Stimulated activated CD4-positive, alpha-beta T cell treated with anti-CD3 and anti-CD28 coated beads, Interleukin-1b, Interleukin-23, amount 100 ng/mL, for 24 hours (primary cell): Measurements from ENCODE around the gene BOLA3.
"Not testable (repeated sequence)": the region's sequence is repeated elsewhere in the genome, so short reads cannot be mapped to it uniquely, and the experiment has no call there.

ENCODE experiments used
- DNase-seq, 4 experiments: peaks; one replicate each; pipeline ENCODE4 v3.0.0-alpha.2; 2020; ENCODE audit warnings: low read depth in 4 of 4, low spot score in 1 of 4

BOLA3 gene, protein sequence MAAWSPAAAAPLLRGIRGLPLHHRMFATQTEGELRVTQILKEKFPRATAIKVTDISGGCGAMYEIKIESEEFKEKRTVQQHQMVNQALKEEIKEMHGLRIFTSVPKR

GRCh38 chr2:74147727-74148456 is at the start of gene BOLA3:
BOLA3 (minus strand) TSS chr2:74147912; CDS start chr2:74147874, 38 bp downstream.
- DNase-seq = peak; percentile 57 to 88 (median 71)

- DNase-seq = no peak
Measured at GRCh38 chr2:74197049-74197448, 49.3 kb upstream of the BOLA3 start.

DNA sequence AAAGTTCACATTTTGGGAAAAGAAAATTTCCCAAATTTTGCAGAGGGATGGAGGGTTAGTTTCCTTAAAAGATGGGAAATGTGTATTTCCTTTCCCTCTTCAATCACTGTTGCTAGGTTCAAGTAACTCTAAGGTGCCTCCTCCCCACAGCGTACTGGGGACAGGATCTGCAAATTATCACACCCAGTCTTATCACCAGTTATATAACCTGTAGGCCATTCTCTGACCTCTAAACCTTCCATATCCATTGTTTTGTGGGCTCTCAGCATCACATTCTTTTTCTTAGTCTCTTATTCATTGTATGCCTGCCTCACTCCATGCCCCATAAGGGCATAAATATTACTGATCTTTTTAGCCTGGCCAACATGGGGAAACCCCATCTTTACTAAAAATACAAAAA is 47.1 kb upstream of the BOLA3 start:
- no peak for DNase-seq

DNA sequence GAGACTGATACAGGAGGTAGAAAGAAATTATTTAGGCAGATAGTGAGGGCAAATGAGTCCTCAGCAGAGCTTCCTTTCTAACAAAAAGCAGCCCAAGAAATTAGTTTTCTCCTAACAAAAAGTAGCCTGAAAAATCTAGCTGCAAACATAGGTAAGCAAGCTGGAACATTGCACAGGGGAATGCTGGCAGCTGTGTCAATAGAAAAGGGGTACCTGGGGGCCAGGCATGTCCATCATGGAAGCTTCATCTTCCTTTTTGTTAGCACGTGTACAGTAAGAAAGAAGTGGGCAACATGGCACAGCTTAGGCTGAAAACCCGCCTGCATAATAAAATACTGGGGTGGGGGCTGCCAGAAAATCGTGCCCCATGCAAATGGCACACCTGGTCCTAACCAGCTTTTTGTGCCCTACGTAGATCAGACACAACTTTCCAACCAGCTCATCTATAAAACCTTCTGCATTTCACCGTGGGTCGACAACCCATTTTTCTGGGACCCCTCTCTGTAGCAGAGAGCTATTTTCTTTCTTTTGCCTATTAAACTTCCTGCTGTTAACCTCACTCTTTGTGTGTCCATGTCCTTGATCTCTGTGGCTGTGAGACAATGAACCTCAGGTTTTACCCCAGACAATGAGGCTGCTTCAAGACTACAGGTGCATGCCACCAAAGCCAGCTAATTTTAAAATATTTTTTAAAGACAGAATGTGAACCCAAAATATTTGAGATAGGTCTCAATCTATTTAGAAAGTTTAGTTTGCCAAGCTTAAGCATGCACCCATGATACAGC is 44.1 kb upstream of the BOLA3 start:
- DNase-seq = no peak

DNA sequence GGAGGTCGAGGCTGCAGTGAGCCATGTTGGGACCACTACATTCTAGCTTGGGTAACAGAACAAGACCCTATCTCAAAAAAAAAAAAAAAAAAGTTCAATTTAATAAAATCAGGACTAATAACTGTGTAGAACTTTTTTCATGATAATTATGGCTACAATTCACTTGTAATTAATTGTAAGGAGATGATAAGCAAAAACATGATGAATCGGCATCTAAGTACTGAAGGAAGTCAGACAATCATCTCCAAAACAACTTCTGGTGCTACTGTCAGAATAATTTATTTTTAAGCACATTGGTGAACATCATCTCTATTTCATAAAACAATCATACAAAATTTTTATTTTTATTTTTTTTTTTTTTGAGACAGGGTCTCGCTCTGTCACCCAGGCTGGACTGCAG is 41.0 kb upstream of the BOLA3 start:
- no peak for DNase-seq

GRCh38 chr2:74188018-74188601 is 40.4 kb upstream of the BOLA3 start:
- DNase-seq = no peak

GRCh38 chr2:74186706-74187105 is 39.0 kb upstream of the BOLA3 start:
- not testable (repeated sequence) for DNase-seq

DNA sequence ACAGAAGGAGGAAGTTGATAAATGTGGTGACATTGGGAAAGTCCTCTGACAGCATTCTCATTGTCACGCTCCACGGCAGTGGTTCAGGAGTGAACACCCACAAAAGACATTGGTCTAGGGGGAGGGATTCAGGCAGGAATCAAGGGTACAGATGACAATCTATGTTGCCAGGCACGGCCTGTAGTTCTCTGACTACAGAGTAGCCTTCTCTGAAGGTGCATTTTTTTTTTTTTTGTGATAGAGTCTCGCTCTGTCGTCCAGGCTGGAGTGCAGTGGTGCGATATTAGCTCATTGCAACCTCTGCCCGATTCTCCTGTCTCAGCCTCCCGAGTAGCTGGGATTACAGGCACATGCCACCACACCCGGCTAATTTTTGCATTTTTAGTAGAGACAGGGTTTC is 38.3 kb upstream of the BOLA3 start:
- DNase-seq = no peak

DNA sequence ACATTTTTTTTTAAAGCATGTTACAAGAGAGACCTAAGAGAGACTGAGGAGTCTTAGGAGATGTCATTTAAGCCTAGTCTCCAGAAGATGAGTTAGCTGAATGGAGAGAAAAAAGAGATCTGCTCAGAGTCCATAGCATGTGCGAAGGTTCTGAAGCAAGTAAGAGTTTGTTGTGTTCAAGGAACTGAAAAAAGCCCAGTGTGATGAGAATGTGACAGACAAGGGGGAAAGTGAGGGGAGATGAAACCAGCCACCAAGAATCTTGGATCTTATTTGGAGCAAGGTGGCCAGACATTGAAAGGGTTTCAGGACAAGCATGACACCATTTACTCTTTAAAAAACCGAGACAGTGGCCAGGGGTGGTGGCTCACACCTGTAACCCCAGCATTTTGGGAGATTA is 36.2 kb upstream of the BOLA3 start:
- no peak for DNase-seq

DNA sequence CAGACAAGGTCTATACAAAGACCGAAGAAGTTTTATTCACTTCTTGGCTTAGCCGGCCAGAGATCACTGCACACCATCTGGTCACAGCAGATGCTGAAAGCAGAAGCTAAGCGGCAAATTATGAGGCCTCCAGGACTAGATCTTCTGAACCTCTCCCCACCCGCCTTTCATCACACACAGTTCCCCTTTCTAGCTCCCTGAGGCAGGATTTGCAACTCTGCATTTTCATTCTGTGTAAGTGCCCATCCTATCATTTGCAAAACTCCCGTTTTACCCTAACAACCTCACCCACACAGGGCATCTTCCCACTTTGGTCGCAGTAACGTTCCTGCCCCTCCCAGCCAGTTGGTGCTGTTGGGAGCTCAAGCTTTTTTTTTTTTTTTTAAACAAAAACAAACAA is 34.0 kb upstream of the BOLA3 start:
- no peak for DNase-seq

DNA sequence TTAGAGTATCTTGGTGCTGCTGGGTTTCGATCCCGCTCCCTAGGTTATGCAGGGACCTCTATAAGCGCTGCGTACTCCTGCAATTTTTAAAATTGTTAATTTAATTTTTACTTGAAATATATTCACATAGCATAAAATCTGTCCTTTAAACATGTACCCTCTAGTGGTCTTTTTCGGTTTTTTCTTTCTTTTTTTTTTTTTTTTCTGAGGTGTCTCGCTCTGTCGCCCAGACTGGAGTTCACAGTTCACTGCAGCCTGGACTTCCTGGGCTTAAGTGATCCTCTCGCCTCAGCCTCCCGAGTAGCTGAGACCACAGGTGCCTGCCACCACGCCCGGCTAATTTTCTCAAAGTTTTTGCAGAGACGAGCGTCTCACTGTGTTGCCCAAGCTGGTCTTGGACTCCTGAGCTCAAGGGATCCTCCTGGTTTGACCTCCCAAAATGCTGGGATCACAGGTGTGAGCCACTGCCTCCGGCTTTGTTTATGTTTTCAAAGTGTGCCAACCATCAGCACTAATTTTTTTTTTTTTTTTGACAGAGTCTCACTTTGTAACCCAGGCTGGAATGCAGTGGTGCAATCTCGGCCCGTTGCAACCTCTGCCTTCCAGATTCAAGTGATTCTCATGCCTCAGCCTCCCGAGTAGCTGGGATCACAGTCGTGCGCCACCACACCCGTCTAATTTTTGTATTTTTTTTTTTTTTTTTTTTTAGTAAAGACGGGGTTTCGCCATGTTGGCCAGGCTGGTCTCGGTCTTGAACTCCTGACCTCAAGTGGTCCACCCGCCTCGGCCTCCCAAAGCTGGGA is 31.6 kb upstream of the BOLA3 start:
- DNase-seq = no peak

- DNase-seq = peak; percentile 83 to 97 (median 92)
Measured at GRCh38 chr2:74178211-74179062, 30.7 kb upstream of the BOLA3 start, which contains the start of gene MOB1A. MOB1A (minus strand) TSS chr2:74178879; CDS start chr2:74178674, 205 bp downstream.

DNA sequence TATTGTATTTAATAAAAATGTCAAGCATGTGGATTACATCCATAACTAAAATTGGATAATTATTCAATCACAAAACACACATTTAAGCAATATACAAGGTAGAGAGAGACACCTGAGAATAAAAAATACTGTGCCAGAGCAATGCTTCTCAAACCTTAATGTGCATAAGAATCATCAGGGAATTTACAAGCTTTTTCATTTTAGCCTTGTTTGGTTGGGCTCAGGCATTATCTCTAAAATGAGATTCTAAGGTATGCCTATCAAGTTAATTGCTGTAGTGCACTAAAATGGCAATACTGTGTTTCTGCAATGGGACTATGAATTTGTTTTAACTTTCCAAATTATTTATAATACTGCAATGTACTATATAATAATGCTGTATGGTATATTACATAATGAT is 30.0 kb upstream of the BOLA3 start:
- no peak for DNase-seq

GRCh38 chr2:74174909-74175308 is 27.2 kb upstream of the BOLA3 start:
- no peak for DNase-seq

DNA sequence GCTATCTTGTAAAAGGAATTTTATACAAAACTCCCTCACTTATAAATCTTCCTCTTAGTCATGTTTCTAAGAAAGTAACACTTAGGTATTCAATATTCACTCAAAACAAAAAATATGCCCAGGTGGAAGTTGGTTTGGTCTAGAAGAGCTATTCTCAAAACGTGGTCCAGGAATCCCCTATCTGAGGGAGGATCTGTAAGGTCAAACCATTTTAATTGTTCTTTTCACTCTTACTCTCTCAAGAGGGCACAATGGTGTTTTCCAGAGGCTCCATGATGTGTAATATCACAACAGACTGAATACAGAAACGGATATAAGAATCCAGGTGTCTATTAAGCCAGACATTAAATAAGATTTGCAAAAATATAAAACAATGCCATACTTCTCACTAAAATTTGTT is 21.0 kb upstream of the BOLA3 start:
- DNase-seq = no peak

DNA sequence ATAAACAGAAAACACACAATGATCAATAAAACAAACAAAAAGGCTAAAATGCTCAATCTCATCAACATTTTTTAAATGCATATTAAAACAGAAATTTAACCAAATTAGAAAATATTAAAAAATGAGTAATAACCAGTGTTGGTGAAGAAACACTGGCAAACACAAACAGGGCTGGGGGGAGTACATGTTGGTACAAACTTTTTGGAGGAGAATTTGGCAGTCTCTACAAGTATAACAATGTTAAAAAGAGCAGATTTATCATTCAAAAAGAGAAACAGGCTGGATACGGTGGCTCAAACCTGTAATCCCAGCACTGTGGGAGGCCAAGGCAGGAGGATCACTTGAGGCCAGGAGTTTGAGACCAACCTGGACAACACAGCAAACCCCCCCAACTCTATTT is 17.0 kb upstream of the BOLA3 start:
- DNase-seq = no peak

DNA sequence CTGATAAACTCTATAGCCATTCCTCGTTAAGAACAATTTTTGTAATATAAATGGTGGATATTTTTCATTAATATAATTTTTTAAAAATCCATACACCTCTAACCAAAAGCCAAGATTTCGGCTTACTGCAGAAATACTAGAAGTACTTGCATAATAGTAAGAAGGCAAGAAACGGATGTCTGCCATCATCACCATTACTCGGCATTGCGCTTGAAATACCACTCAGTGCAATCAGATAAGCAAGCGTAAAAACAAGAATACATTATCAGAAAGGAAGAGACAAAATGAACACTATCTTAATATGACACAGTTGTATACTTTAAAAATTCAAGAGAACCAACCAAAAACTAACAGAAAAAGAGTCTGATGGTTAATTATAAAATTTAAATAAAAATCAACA is 15.2 kb upstream of the BOLA3 start:
- no peak for DNase-seq

DNA sequence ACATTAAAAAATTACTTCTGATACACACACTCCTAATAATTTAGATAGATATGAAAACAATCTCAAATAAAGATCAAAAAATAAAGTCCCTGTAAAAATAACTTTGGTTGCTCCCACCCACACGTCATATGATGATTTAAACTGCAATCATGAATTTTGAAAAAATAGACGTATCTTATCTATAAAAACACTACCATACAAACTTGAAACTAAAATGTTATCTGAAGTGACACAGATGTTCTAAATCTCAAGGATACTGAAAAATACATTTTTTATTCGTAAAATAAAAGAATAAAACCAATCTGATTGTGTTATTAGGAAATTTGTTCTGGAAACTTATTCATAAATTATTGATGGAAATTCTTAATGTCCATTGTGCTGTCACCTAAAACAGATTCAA is 8.1 kb upstream of the BOLA3 start:
- DNase-seq = no peak

DNA sequence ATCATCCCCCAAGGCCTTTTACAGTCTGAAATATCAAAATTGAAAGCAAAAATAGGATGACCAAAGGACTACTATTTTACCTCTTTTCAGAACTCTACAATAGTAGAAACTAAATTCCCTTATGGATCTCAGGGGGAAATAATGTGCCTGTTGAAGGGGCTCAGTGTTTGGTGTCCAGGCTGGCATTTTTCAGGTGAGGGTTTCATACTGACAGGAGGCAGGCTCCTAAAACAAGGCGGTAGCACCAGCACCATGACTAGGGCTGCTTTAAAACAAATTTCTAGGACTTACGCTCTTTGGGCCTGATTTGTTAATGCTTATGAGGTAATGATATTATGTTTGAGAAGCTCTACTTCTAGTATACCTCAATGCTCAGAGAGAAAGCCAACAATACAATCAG is 5.2 kb upstream of the BOLA3 start:
- no peak for DNase-seq
